ENCODE measurements around the gene MBOAT2. TPM values are rescaled to one million over a fixed set of nuclear protein-coding genes. Genes with fewer than 3 reads are reported as not detected.
"Not testable (repeated sequence)": the region's sequence is repeated elsewhere in the genome, so short reads cannot be mapped to it uniquely, and the experiment has no call there.

MBOAT2 gene, protein sequence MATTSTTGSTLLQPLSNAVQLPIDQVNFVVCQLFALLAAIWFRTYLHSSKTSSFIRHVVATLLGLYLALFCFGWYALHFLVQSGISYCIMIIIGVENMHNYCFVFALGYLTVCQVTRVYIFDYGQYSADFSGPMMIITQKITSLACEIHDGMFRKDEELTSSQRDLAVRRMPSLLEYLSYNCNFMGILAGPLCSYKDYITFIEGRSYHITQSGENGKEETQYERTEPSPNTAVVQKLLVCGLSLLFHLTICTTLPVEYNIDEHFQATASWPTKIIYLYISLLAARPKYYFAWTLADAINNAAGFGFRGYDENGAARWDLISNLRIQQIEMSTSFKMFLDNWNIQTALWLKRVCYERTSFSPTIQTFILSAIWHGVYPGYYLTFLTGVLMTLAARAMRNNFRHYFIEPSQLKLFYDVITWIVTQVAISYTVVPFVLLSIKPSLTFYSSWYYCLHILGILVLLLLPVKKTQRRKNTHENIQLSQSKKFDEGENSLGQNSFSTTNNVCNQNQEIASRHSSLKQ
- total RNA-seq: 48.2 TPM
- long read RNA-seq, full-length matches to known transcripts: 33 of 85 reads
- long read RNA-seq, partial matches to known transcripts: 2 of 85 reads
- long read RNA-seq, other reads (novel, unspliced or antisense): 50 of 85 reads

GRCh38 chr2:9003616-9004337, at the start of gene MBOAT2:
MBOAT2 (minus strand) TSS chr2:9003684; CDS start chr2:9003614, 70 bp downstream.
- intact Hi-C loops (cut with DNase I): no loop called here

DNA sequence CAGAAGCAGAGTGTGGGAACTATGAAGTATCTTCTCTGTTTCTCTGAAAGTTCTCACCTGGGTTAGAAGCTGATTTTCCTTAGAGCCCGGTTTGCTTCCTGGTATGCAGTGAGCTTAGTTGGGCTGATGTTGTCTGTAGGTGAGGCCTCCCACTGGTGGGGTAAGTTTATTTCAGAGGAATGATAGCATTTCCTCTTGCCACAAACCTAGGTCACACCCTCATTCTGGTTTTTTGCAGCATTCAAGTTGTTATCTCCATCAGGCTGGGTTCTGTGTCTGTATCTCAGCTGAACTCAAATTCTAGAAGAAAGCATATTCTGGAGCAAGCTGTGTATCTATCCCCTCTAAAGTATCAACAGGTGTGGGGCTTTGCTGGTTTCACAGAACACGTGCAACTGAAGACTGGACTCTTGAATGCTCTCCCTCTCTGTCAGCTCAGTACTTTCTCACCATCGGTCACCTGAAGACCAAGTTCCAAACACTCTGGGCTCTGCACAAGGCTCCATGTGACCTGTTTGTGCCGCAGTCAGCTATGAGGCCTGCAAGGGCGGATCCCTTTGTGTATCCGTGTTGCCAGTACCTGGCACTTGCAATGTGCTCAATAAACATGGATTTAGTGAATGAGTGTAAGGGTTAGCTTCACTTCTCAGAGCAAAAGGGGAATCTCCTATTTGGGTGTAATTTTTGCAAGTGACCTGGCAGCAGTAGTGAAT, 49.5 kb upstream of the MBOAT2 start:
- intact Hi-C loops (cut with DNase I): no loop called here

More at GRCh38 chr2:9003616-9004337, at the start of gene MBOAT2:
- peak; percentile 95 for DNase-seq (ENCODE audit: low spot score)

DNA sequence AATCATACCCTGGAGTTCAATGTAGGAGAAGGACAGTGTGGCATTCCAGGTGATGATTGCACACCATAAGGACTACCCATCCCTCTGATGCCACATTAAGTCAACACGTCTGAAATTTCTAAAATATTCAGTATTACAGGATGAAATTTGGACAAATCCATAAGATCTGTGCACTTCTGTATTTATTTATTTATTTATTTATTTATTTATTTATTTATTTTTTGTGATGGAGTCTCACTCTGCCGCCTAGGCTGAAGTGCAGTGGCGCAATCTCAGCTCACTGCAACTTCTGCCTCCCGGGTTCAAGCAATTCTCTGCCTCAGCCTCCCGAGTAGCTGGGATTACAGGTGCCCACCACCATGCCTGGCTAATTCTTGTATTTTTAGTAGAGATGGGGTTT, 48.0 kb upstream of the MBOAT2 start:
- intact Hi-C loops (cut with DNase I); DNase-seq (ENCODE audit: low spot score): not testable (repeated sequence)

More for the DNA sequence above, 49.5 kb upstream of the MBOAT2 start:
- DNase-seq (ENCODE audit: low spot score): no peak

DNA sequence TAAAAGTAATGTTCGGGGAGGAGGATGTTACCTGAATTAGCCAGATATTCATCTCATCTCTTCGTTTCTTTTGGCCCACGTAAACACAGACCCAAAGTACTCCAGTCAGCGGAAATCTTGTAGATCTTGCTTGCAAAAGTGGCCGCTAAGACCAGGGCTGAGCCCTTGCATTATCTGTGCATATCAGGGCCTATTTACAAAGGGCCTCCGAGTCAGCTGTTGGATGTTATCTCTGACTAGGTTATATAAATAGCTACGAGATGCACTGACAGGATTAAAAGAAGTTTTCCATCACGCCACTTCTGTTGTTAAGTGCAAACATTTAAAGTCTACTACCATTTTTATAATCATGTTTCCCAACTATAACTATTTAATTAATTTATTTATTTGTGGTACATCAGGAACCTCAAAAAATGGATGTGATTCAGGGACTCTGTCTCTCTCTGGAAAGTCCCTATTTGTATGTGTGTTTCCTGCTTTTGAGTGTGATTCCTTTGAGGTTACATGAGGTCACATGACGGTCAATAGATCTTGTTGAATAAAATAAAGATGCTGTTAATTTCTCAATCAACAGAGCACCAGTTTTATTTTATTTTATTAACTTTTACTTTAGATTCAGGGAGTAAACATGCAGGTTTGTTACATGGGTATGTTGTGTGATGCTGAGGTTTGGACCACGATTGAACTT, 46.8 kb upstream of the MBOAT2 start:
- DNase-seq (ENCODE audit: low spot score): no peak
- intact Hi-C loops (cut with DNase I): no loop called here

DNA sequence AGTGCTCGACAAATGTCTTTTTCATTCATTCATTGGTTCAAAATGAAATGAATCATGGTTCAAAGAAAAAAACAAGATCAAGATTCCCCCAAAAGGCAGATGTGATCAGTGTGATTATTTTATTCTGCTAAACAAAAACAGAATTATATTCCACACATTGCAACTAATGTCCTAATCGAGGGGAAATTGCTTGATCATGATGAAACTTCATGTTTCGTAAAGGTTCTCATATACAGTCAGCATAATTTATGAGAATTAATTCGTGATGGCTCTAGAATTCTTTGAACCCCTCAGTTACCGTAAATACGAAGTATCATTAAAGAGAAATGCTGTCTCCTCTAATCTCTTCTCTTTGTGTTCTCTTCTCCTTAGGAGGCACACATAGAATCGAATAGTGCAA, 42.1 kb upstream of the MBOAT2 start:
- intact Hi-C loops (cut with DNase I): no loop called here
- no peak for DNase-seq (ENCODE audit: low spot score)

GRCh38 chr2:9043491-9043890, 40.0 kb upstream of the MBOAT2 start:
- intact Hi-C loops (cut with DNase I); DNase-seq (ENCODE audit: low spot score): not testable (repeated sequence)

DNA sequence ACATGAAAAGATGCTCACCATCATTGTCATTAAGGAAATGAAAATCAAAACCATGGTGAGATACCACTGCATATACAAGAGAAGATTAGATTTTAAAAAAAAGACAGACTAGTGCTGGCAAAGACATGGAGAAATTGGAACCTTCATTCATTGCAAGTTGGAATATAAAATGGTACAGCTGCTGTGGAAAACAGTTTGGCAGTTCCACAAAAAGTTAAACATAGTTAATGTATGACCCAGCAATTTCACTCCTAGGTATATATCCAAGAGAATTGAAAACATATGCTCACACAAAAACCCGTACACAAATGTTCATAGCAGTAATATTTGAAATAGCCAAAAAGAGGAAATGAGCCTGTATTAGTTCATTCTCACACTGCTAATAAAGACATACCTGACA, 33.7 kb upstream of the MBOAT2 start:
- intact Hi-C loops (cut with DNase I): no loop called here
- DNase-seq (ENCODE audit: low spot score): no peak

- DNase-seq (ENCODE audit: low spot score): no peak
- intact Hi-C loops (cut with DNase I): no loop called here
Observed at GRCh38 chr2:9033385-9034168, 30.1 kb upstream of the MBOAT2 start.

GRCh38 chr2:9032536-9033255, 29.2 kb upstream of the MBOAT2 start:
- intact Hi-C loops (cut with DNase I): no loop called here
- no peak for DNase-seq (ENCODE audit: low spot score)

DNA sequence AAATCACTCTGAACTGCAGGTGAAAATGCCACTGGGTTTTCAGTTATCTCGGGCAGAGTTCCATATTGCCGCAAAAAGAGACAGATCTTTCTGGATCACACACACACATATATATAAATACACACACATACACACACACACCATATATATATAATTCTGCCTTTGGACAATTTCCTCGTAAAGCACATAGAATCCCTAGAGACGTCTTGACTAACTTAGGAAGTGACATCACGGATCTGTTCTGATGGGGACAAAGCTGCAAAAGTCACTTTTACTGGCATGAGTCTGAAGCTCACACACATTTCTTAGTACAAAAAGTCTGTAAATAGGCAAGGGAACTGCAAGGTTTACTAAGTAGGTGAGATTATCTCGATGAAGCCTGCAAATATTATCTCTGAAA, 28.6 kb upstream of the MBOAT2 start:
- intact Hi-C loops (cut with DNase I): no loop called here
- DNase-seq (ENCODE audit: low spot score): no peak

DNA sequence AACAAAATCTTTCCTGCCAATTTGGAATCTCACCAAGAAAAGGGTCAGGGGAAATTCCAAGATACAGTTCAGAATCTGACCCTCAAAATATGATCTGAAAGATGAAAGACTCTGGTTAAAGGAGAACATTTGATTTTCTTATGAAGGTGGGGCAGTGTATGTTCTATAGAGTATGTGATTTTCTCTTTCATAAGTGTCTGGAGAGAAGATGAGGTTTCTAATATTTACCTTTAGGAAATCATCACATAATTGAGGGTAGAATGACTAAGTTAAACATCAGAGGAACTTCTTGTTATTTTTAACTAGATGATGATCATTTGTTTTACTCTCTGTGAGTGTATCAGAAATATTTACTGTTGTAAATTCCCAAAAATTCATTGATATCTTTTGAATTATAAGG, 27.8 kb upstream of the MBOAT2 start:
- no peak for DNase-seq (ENCODE audit: low spot score)
- intact Hi-C loops (cut with DNase I): no loop called here

DNA sequence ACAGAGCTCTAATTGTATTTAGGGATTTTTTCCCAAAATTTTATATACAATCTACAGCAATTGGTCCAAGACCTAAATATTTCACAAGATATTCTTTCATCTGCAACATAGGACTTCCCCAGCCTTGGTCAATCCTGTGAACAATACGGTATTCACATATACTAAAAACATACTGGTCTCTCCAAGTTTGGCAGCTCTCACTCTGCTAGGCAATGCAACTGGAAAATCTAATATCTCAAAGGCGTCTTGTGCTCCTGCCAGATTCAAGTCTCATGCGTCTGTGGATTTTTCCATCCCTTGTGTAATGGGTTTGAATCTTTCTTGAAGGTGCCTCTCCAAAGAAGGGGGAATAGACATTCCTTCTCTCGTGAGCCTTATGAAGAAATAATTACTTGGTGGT, 27.4 kb upstream of the MBOAT2 start:
- intact Hi-C loops (cut with DNase I): no loop called here
- DNase-seq (ENCODE audit: low spot score): no peak

DNA sequence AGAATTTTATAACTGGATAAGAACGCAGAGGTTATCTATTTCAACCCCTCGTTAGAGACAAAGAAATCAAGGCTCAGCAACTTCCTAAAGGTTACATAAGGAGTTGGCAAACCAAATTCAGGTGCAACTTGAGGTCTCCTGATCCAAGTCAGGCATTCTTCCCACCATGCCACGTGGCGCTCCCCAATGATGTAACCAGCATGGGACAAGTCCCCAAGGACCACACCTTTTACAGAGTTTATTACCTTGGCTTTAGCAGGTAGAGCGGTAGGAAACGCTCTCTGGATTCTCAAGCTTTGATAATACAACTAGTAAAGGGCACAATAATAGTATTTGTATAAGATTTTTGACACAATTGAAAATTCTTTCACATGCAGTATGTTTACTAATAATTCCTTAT, 26.7 kb upstream of the MBOAT2 start:
- intact Hi-C loops (cut with DNase I): no loop called here
- DNase-seq (ENCODE audit: low spot score): no peak

GRCh38 chr2:9029721-9030120, 26.2 kb upstream of the MBOAT2 start:
- no peak for DNase-seq (ENCODE audit: low spot score)
- intact Hi-C loops (cut with DNase I): no loop called here

DNA sequence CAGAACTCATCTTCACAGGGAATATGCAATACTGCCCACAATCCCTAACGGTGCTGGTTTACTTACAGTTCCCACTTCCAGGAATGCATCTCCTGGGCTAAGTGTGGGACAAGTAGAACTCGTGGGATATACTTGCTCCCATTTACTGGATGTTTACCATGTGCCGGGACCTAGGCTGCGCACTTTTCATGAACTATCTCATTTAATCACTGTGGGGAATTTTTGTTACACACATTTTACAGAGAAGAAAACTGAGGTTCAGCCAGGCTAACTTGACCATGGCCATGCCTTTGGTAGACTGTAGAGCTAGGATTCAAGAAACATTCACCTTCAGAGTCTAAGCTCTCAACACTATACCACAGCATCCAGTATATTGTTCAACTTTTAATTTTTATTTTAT, 24.4 kb upstream of the MBOAT2 start:
- DNase-seq (ENCODE audit: low spot score): no peak

GRCh38 chr2:9025746-9026145, 22.3 kb upstream of the MBOAT2 start:
- intact Hi-C loops (cut with DNase I): no loop called here

More for the DNA sequence above, 24.4 kb upstream of the MBOAT2 start:
- intact Hi-C loops (cut with DNase I): no loop called here

DNA sequence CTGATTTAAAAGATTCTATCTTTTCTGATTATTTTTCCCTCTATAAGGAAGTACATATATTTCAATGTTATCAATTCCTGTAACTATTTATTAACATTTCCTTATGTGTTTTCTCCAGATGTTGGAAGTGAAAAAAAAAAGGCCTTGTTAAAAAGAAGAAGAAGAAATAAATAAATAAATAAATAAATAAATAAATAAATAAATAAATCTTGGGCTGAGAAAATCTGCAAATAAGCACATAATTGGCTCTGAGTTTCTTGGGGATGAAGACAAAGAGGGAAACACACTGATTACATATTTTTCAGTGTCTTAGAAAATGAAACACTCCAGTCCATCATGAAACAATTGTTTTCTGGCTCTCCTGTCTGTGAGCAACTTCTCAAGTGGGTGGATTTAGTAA, 21.1 kb upstream of the MBOAT2 start:
- intact Hi-C loops (cut with DNase I): no loop called here
- no peak for DNase-seq (ENCODE audit: low spot score)

More at GRCh38 chr2:9025746-9026145, 22.3 kb upstream of the MBOAT2 start:
- DNase-seq (ENCODE audit: low spot score): no peak

All from cardiac septum (tissue), 1 donor.